ENCODE results near the gene CCL11.

CCL11 gene

DNA sequence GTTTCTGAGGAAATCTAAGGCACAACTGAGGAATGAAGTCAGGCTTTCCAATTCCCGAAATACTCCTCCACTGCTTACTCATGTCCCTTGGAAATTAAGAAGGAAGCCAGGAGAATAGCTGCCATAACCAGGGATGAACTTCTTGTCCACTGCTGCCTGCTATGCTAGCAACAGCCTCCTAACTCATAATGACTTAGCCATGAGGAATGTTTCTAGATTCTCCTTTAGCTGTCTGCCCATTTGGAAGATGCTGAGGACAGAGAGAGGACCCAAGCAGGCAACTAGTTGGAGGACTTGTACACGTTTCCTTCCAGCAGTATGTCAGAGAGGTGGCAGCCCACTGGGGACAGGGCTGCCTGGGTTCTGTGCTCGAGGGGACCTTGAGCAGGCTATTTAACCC, 31.4 kb upstream of the CCL11 start:
- WGBS (ENCODE audit: extremely low coverage, insufficient coverage, low lambda C conversion rate): no CpG with 5 or more reads among the region's 3 CpGs

GRCh38 chr17:34254651-34255380, 30.7 kb upstream of the CCL11 start, which contains the start of gene CCL2:
TSS of gene CCL2 (plus strand) at chr17:34255285. CDS start at chr17:34255350, 65 bp downstream.
- no peak within 1 kb of the TSS for H2BK15ac ChIP-seq (replicated peaks; ENCODE audit: low read depth)
- no peak within 1 kb of the TSS for H4K8ac ChIP-seq (ENCODE audit: low read depth, low read length)
- no CpG with 5 or more reads among the region's 11 CpGs for WGBS (ENCODE audit: extremely low coverage, insufficient coverage, low lambda C conversion rate)
- peak within 1 kb of the TSS; percentile 61 for H2AK5ac ChIP-seq (ENCODE audit: low read length)
- H3K9ac ChIP-seq (ENCODE audit: low read length): peak within 1 kb of the TSS; percentile 87
- no peaks in the 10 kb centered on the region for H3K27me3 ChIP-seq (ENCODE audit: insufficient read depth, low read length, poor library complexity)
- no peak within 1 kb of the TSS for H3K23ac ChIP-seq (ENCODE audit: low read length)
- no peak within 1 kb of the TSS for H4K5ac ChIP-seq (ENCODE audit: low read length)
- H2BK120ac ChIP-seq (ENCODE audit: low read depth, low read length): peak within 1 kb of the TSS; percentile 82
- no peaks in the 10 kb centered on the region for H3K79me2 ChIP-seq (ENCODE audit: control insufficient read depth, insufficient read depth, low read length)
- no peaks in the 10 kb centered on the region for H3K36me3 ChIP-seq (ENCODE audit: control insufficient read depth, insufficient read depth, low read length)
- peak within 1 kb of the TSS; percentile 79 for H3K4me2 ChIP-seq (ENCODE audit: low read length)
- peak within 1 kb of the TSS; percentile 89 for H3K18ac ChIP-seq (ENCODE audit: low read length)
- H3K56ac ChIP-seq (ENCODE audit: low read length): peak within 1 kb of the TSS; percentile 88
- peak within 1 kb of the TSS; percentile 84 for H2BK5ac ChIP-seq (ENCODE audit: low read length)
- peak within 1 kb of the TSS; percentile 44 for H3K4me3 ChIP-seq (ENCODE audit: low read length)
- H3K27ac ChIP-seq (ENCODE audit: low read depth, low read length): peak within 1 kb of the TSS; percentile 90
- peak within 1 kb of the TSS; percentile 46 for H3K4ac ChIP-seq (ENCODE audit: low read depth, low read length)
- peak; percentile 96 for DNase-seq
- H3K79me1 ChIP-seq (ENCODE audit: low read length): no peaks in the 10 kb centered on the region
- peaks cover 30% of the 10 kb centered on the region for H3K4me1 ChIP-seq (ENCODE audit: control insufficient read depth, low read depth, low read length)

More for the DNA sequence above, 31.4 kb upstream of the CCL11 start:
- no peak overlapping the region for H3K27ac ChIP-seq (ENCODE audit: low read depth, low read length)
- H3K36me3 ChIP-seq (ENCODE audit: control insufficient read depth, insufficient read depth, low read length): no peaks in the 10 kb centered on the region
- DNase-seq: peak; percentile 42
- H3K79me2 ChIP-seq (ENCODE audit: control insufficient read depth, insufficient read depth, low read length): no peaks in the 10 kb centered on the region
- H2BK120ac ChIP-seq (ENCODE audit: low read depth, low read length): no peak overlapping the region
- peak overlapping the region; percentile 87 for H3K56ac ChIP-seq (ENCODE audit: low read length)
- no peak overlapping the region for H4K5ac ChIP-seq (ENCODE audit: low read length)
- H4K8ac ChIP-seq (ENCODE audit: low read depth, low read length): no peak overlapping the region
- peak overlapping the region; percentile 73 for H3K18ac ChIP-seq (ENCODE audit: low read length)
- H3K79me1 ChIP-seq (ENCODE audit: low read length): no peaks in the 10 kb centered on the region
- H3K4me2 ChIP-seq (ENCODE audit: low read length): no peak overlapping the region
- H3K4ac ChIP-seq (ENCODE audit: low read depth, low read length): peak overlapping the region; percentile 1
- peak overlapping the region; percentile 26 for H2BK5ac ChIP-seq (ENCODE audit: low read length)
- H3K4me3 ChIP-seq (ENCODE audit: low read length): no peak overlapping the region
- no peak overlapping the region for H3K9ac ChIP-seq (ENCODE audit: low read length)
- H3K27me3 ChIP-seq (ENCODE audit: insufficient read depth, low read length, poor library complexity): no peaks in the 10 kb centered on the region
- no peak overlapping the region for H3K23ac ChIP-seq (ENCODE audit: low read length)
- peaks cover 30% of the 10 kb centered on the region for H3K4me1 ChIP-seq (ENCODE audit: control insufficient read depth, low read depth, low read length)
- H2BK15ac ChIP-seq (replicated peaks; ENCODE audit: low read depth): no peak overlapping the region
- no peak overlapping the region for H2AK5ac ChIP-seq (ENCODE audit: low read length)

- Histone ChIP-seq H3K4me2 (ENCODE audit: low read length) (peak overlapping the region; percentile 79), H2BK5ac (ENCODE audit: low read length) (peak overlapping the region; percentile 84), H3K79me1 (ENCODE audit: low read length) (no peaks in the 10 kb centered on the region), H3K79me2 (ENCODE audit: control insufficient read depth, insufficient read depth, low read length) (no peaks in the 10 kb centered on the region), H2AK5ac (ENCODE audit: low read length) (peak overlapping the region; percentile 61), H2BK120ac (ENCODE audit: low read depth, low read length) (peak overlapping the region; percentile 82), H3K23ac (ENCODE audit: low read length) (no peak overlapping the region), H3K36me3 (ENCODE audit: control insufficient read depth, insufficient read depth, low read length) (no peaks in the 10 kb centered on the region), H3K4ac (ENCODE audit: low read depth, low read length) (no peak overlapping the region), H3K27ac (ENCODE audit: low read depth, low read length) (peak overlapping the region; percentile 90), H4K5ac (ENCODE audit: low read length) (no peak overlapping the region), H2BK15ac (replicated peaks; ENCODE audit: low read depth) (no peak overlapping the region), H3K18ac (ENCODE audit: low read length) (peak overlapping the region; percentile 89), H3K4me1 (ENCODE audit: control insufficient read depth, low read depth, low read length) (peaks cover 30% of the 10 kb centered on the region), H3K9ac (ENCODE audit: low read length) (peak overlapping the region; percentile 87), H3K56ac (ENCODE audit: low read length) (peak overlapping the region; percentile 88), H4K8ac (ENCODE audit: low read depth, low read length) (no peak overlapping the region), H3K27me3 (ENCODE audit: insufficient read depth, low read length, poor library complexity) (no peaks in the 10 kb centered on the region), H3K4me3 (ENCODE audit: low read length) (peak overlapping the region; percentile 44)
- no peak for DNase-seq
- no CpG with 5 or more reads among the region's 5 CpGs for WGBS (ENCODE audit: extremely low coverage, insufficient coverage, low lambda C conversion rate)
Measured at GRCh38 chr17:34255381-34255732, 30.2 kb upstream of the CCL11 start.

GRCh38 chr17:34255841-34256240, 29.7 kb upstream of the CCL11 start:
- no peak overlapping the region for H2BK5ac ChIP-seq (ENCODE audit: low read length)
- peak overlapping the region; percentile 90 for H3K27ac ChIP-seq (ENCODE audit: low read depth, low read length)

DNA sequence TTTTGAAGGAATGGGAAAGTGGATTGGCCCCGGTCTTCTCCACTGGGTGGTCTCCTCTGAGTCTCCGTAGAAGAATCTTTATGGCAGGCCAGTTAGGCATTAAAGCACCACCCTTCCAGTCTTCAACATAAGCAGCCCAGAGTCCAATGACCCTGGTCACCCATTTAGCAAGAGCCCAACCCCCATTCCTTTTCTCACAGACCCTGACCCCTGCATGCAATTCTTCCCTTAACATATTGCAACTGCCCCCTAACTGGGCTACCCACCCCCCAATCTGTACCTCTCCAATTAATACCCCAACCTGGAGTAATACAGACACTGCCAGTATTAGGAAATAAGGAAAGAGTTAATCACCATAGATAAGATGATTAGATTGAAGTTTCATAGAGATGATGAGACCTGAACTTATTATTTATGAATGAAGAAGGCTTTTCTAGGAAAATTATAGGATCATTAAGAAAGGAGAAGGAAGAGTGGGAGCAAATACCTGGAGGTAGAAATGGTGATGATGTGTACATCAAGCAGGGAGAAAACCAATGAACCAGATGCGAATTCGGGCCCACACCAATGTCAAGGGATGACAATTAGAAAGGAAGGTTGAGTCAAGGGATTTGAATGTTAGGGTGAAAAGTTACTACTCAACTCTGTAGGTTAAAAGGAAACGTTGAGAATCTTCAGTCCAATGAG, 28.1 kb upstream of the CCL11 start:
- H3K18ac ChIP-seq (ENCODE audit: low read length): no peak overlapping the region
- no peak overlapping the region for H4K5ac ChIP-seq (ENCODE audit: low read length)
- DNase-seq: no peak
- no peak overlapping the region for H4K8ac ChIP-seq (ENCODE audit: low read depth, low read length)
- no peak overlapping the region for H3K9ac ChIP-seq (ENCODE audit: low read length)
- H3K79me1 ChIP-seq (ENCODE audit: low read length): no peaks in the 10 kb centered on the region
- no peak overlapping the region for H2BK120ac ChIP-seq (ENCODE audit: low read depth, low read length)
- no peak overlapping the region for H3K27ac ChIP-seq (ENCODE audit: low read depth, low read length)
- peaks cover 15% of the 10 kb centered on the region for H3K4me1 ChIP-seq (ENCODE audit: control insufficient read depth, low read depth, low read length)
- H3K23ac ChIP-seq (ENCODE audit: low read length): no peak overlapping the region
- H3K36me3 ChIP-seq (ENCODE audit: control insufficient read depth, insufficient read depth, low read length): no peaks in the 10 kb centered on the region
- no peak overlapping the region for H2BK5ac ChIP-seq (ENCODE audit: low read length)
- no CpG with 5 or more reads among the region's 5 CpGs for WGBS (ENCODE audit: extremely low coverage, insufficient coverage, low lambda C conversion rate)
- no peak overlapping the region for H2BK15ac ChIP-seq (replicated peaks; ENCODE audit: low read depth)
- no peak overlapping the region for H3K4me2 ChIP-seq (ENCODE audit: low read length)
- no peaks in the 10 kb centered on the region for H3K27me3 ChIP-seq (ENCODE audit: insufficient read depth, low read length, poor library complexity)
- no peak overlapping the region for H3K56ac ChIP-seq (ENCODE audit: low read length)
- H3K4me3 ChIP-seq (ENCODE audit: low read length): no peak overlapping the region
- no peak overlapping the region for H2AK5ac ChIP-seq (ENCODE audit: low read length)
- H3K4ac ChIP-seq (ENCODE audit: low read depth, low read length): no peak overlapping the region
- no peaks in the 10 kb centered on the region for H3K79me2 ChIP-seq (ENCODE audit: control insufficient read depth, insufficient read depth, low read length)

More at GRCh38 chr17:34255841-34256240, 29.7 kb upstream of the CCL11 start:
- peak overlapping the region; percentile 87 for H3K9ac ChIP-seq (ENCODE audit: low read length)
- H3K23ac ChIP-seq (ENCODE audit: low read length): no peak overlapping the region
- no peak overlapping the region for H2BK15ac ChIP-seq (replicated peaks; ENCODE audit: low read depth)
- H3K4ac ChIP-seq (ENCODE audit: low read depth, low read length): peak overlapping the region; percentile 46
- WGBS (ENCODE audit: extremely low coverage, insufficient coverage, low lambda C conversion rate): no CpG with 5 or more reads among the region's 1 CpG
- peak overlapping the region; percentile 20 for H2AK5ac ChIP-seq (ENCODE audit: low read length)
- no peaks in the 10 kb centered on the region for H3K36me3 ChIP-seq (ENCODE audit: control insufficient read depth, insufficient read depth, low read length)
- peak overlapping the region; percentile 89 for H3K18ac ChIP-seq (ENCODE audit: low read length)
- H3K4me1 ChIP-seq (ENCODE audit: control insufficient read depth, low read depth, low read length): peaks cover 28% of the 10 kb centered on the region
- no peaks in the 10 kb centered on the region for H3K27me3 ChIP-seq (ENCODE audit: insufficient read depth, low read length, poor library complexity)
- H3K4me2 ChIP-seq (ENCODE audit: low read length): peak overlapping the region; percentile 79
- no peaks in the 10 kb centered on the region for H3K79me2 ChIP-seq (ENCODE audit: control insufficient read depth, insufficient read depth, low read length)
- no peak overlapping the region for H4K8ac ChIP-seq (ENCODE audit: low read depth, low read length)
- DNase-seq: no peak
- no peak overlapping the region for H4K5ac ChIP-seq (ENCODE audit: low read length)
- peak overlapping the region; percentile 88 for H3K56ac ChIP-seq (ENCODE audit: low read length)
- peak overlapping the region; percentile 82 for H2BK120ac ChIP-seq (ENCODE audit: low read depth, low read length)
- no peaks in the 10 kb centered on the region for H3K79me1 ChIP-seq (ENCODE audit: low read length)
- H3K4me3 ChIP-seq (ENCODE audit: low read length): no peak overlapping the region
